KOPT-K1 (cell line): ENCODE data around the gene PRICKLE4.
"Not testable (repeated sequence)": the region's sequence is repeated elsewhere in the genome, so short reads cannot be mapped to it uniquely, and the experiment has no call there.

ENCODE experiments used
- H3K27ac ChIP-seq: fragments of 200-600 bp; sonication (generic); 2 replicates; pipeline ENCODE4 v1.5.1; 2016; ENCODE audit warnings: antibody characterized with exemption, mild to moderate bottlenecking, low read depth, low read length; ENCODE audit not compliant: poor library complexity, severe bottlenecking
- H3K36me3 ChIP-seq: fragments of 200-600 bp; sonication (generic); 2 replicates; pipeline ENCODE4 v1.5.1; 2017; ENCODE audit warnings: antibody characterized with exemption, mild to moderate bottlenecking, low read length, moderate library complexity; ENCODE audit not compliant: insufficient read depth
- H3K9me3 ChIP-seq: fragments of 200-600 bp; sonication (generic); 2 replicates; pipeline ENCODE4 v1.5.1; 2017; ENCODE audit warnings: antibody characterized with exemption, low read length, mild to moderate bottlenecking; ENCODE audit not compliant: insufficient read depth, poor library complexity, severe bottlenecking

The PRICKLE4 gene

DNA sequence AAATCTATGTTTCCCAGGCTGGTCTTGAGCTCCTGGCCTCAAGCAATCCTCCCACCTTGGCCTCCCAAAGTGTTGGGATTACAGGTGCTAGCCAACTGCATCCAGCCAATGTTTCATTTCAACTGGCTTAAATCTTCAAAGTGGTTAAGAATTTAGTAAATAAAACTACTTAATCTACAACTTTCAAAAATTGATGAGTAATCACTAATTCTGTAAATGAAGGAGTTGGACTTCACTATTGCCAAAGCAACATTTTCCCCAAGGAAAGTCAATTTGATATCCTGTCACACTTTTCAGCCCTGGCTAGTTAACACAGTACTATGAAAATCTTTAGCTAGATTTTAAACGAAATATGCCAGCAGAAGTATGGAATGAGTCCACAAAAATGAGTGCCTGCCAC lies 10.7 kb downstream of the PRICKLE4 start:
- H3K36me3 ChIP-seq = peaks cover 70% of the 10 kb centered on the region
- no peaks in the 10 kb centered on the region for H3K9me3 ChIP-seq
- H3K27ac ChIP-seq = no peak overlapping the region

DNA sequence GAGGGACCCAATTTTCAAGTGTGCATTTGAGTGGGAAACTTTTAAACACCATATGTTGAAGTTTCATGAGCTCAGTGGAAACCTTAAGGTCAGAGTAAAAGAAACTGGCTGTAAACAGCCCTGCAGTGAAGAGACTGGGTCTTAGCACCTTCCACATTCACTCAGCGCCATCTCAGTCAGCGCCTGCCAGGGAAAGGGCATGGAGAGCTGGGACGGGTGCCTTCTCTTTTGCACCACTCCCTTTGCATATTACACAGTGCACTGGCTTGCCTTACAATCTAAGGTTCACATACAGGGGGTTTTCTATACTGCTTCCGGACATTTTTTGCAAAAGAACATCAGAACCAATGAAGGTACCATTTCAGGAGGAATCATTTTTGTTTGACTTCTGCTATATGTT lies 11.4 kb downstream of the PRICKLE4 start:
- Histone ChIP-seq H3K36me3 (peaks cover 76% of the 10 kb centered on the region), H3K9me3 (no peaks in the 10 kb centered on the region), H3K27ac (no peak overlapping the region)

DNA sequence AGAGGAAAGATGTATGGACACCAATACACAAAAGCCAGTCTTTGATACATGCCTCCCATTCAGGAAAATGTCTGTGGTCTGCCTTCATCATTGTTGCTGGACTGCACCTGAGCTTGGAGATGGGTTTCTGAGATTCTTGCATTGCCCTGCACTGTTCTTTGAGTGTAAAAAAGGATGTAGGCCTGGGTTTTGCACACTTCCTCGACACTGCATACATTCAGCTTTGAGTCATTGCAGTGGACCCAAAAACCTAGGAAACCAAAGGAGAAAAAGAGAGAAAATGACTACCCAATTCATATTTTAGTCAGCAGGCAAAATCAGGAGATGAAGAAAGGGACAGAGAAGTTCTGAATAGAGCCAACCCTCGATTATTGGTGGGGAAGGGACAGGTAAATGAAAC lies 15.9 kb downstream of the PRICKLE4 start:
- H3K9me3 ChIP-seq = no peaks in the 10 kb centered on the region
- no peak overlapping the region for H3K27ac ChIP-seq
- peaks cover 93% of the 10 kb centered on the region for H3K36me3 ChIP-seq

DNA sequence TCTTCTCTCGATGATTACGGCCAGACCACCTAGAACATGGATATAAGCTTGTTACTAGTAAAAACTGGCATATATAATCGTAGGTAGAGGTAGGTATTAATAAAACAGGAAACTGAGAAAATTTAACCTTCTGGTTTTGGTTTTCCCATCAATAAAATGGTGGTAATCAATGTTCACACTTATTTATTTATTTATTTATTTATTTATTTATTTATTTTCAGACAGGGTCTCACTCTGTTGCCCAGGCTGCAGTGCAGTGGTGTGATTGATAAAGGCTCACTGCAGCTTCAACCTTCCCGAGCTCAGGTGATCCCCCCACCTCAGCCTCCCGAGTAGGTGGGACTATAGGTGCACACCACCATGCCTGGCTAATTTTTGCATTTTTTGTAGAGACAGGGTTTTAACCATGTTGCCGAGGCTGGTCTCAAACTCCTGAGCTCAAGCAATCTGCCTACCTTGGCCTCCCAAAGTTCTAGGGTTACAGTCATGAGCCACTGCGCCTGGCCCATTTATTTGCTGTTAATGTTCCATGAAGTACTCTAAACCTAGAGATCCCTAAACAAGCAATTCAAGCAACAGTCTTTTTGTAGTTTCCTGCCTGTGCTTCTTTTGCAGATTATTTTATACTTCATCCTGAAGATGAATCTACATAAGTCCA lies 18.4 kb downstream of the PRICKLE4 start:
- Histone ChIP-seq H3K27ac (no peak overlapping the region), H3K36me3 (peaks cover 93% of the 10 kb centered on the region), H3K9me3 (no peaks in the 10 kb centered on the region)

DNA sequence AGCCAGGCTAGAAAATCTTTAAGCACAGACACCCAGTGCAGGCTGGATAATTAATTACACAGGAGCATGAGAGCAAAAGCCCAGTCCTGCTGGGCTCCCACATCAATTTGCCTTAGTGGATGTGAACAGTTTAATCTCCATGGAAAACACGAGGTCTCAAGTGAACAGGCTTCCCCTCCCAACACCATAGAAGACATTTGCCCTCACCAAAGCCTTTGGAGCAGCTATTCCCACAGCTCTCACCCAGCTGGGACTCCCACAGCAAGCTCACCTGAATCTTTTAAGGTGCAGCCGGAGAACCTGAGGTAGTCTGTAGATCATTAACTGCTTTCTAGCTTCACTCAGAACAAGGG lies 19.0 kb downstream of the PRICKLE4 start:
- no peak overlapping the region for H3K27ac ChIP-seq
- H3K36me3 ChIP-seq = peaks cover 93% of the 10 kb centered on the region

DNA sequence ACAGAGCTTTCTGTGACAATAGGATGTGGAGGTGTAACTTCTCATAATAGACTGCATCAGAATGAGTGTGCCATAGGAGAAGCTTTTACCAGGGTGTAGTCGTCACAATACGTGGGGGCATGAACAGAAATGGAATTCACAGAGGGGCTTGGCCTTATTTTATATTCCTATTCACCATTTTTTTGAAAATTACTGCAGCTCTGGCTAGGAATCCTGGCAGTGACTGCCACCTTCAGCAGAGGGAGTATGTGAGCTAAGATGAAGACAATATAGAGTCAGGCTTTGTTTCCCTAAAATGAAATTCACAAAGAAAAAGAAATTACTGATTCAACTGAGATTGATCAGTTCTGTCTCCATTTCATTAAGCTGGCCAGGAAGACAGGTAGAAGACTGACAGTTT lies 20.8 kb downstream of the PRICKLE4 start:
- no peak overlapping the region for H3K27ac ChIP-seq
- peaks cover 93% of the 10 kb centered on the region for H3K36me3 ChIP-seq
- H3K9me3 ChIP-seq = no peaks in the 10 kb centered on the region

More for the DNA sequence above, 19.0 kb downstream of the PRICKLE4 start:
- H3K9me3 ChIP-seq = no peaks in the 10 kb centered on the region

DNA sequence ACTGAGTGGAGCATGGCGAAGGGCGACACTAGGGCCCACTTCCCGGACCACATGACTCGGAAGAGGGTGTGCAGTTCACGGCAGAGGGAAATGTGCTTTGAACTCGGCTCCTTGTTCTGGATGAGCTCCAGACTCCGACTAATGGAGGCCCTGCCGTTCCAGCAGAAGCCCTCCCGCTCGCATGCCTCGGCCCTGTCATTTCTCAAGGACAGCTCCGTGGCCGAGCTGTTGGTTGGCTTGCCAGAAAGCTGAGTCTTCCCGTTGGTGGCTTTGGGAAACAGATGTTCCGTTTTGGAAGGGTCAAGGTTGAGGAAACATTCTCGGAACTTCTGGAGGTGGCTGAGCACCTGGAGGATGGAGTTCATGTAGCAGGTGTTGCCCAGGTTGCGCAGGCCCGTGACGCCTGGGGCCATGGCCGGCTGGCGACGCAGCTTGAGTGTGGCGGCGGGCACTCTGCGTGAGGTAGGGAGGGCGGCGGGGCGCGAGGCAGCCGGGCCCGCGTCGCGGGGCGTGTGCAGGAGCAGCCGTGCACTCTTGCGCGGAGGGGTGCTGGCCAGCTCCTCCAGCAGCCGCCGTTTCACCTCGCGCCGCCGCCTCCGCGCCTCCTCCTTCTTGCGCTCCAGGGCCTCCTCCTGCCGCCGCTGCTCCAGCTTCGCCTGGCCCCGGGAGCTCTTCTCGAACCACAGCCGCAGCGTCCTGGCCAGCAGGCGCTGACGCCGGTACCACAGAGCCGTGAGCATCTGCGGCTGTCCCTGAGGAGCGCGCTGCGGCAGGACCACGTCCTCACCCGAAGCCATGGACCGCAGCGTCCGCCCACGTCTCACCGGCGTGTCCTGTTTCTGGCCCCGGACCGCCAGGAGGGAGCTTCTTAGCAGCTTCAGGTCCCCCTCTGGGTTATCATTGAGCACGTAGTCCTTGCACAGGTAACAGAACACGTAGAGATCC lies 25.5 kb downstream of the PRICKLE4 start:
- H3K9me3 ChIP-seq = no peaks in the 10 kb centered on the region
- peaks cover 56% of the 10 kb centered on the region for H3K36me3 ChIP-seq
- no peak overlapping the region for H3K27ac ChIP-seq

DNA sequence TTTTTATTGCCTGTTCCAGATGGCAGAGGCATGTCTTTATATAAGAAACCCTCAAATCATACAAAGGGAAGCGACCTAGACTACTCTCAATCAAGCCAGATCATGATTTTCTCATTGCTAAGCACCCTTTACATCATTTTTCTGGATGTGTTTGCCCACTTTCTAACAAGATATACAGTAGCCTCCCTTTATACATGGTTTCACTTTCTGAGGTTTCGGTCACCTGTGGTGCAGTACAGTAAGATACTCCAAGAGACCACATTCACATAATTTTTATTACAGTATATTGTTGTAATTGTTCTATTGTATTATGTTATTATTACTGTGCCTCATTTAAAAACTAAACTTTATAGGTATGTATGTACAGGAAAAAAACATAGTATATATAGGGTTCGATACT lies 30.5 kb downstream of the PRICKLE4 start:
- peaks cover 17% of the 10 kb centered on the region for H3K36me3 ChIP-seq
- no peaks in the 10 kb centered on the region for H3K9me3 ChIP-seq
- no peak overlapping the region for H3K27ac ChIP-seq

DNA sequence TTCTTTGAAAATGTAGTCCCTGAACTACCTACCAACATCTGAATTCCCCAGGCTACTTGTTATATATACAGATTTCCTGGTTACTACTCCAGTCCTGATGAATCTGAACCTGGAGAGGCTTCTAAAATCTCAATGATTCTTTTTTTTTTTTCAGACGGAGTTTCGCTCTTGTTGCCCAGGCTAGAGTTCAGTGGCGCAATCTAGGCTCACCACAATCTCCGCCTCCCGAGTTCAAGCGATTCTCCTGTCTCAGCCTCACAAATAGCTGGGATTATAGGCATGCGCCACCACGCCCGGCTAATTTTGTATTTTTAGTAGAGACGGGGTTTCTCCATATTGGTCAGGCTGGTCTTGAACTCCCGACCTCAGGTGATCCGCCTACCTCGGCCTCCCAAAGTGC lies 31.4 kb downstream of the PRICKLE4 start:
- not testable (repeated sequence) for H3K9me3 ChIP-seq, H3K27ac ChIP-seq, H3K36me3 ChIP-seq

DNA sequence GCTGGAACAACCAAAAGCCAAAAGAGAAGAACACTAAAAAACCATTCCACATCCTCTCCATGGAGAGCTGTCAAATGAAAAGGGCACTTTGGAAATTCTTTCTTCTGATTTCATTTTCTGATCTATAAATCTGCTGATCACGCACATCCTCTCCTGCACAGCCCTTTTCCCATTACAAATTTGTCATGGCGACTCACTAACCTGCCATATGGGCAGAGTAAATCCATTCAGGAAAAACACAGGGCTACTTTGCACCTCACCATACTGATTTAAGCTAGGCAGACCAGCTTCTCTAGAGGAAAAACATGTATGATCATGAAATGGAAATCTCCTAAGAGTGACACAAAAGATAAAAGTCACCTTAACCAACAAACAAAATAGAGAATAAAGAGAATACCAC lies 32.9 kb downstream of the PRICKLE4 start:
- no peaks in the 10 kb centered on the region for H3K9me3 ChIP-seq
- H3K36me3 ChIP-seq = peaks cover 5% of the 10 kb centered on the region; the same call in 1 of the 2 replicates
- no peak overlapping the region for H3K27ac ChIP-seq

DNA sequence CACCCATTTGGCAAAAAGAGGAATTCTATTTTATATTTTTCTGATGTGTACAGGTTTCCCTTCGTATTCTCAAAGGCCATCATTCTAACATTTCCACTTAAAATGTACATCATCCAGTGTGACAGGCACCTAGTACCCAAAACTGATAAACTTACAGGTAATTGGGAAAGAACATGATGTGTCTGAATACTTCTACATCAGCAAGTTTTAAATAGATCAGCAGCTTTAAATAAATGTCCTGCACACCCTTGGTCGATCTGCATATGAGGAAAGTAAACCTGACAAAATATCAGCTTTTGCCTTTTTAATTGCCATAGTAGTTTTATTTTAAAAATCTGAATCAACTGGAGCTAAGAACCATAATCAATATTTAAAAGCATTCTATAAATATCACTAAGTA lies 33.4 kb downstream of the PRICKLE4 start:
- Histone ChIP-seq H3K36me3 (peaks cover 5% of the 10 kb centered on the region; the same call in 1 of the 2 replicates), H3K27ac (no peak overlapping the region), H3K9me3 (no peaks in the 10 kb centered on the region)

DNA sequence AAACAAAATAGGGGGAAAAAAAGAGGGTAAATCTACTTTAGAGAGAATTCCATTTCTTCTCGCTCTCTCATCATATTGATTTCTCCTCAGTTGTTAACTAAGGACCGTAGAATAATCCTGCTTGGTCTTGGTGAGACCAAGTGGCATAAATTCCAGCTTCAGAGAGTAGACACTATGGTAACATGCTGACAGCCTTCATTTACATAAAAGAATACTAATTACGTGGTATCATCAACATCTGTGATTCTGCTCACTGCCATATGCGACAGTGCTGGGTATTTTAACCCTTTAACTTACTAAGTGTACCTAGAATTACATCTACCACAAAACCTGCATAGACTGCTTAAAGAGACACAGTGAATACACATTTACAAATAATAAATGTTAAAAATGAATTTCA lies 34.0 kb downstream of the PRICKLE4 start:
- Histone ChIP-seq H3K36me3 (peaks cover 5% of the 10 kb centered on the region; the same call in 1 of the 2 replicates), H3K27ac (no peak overlapping the region), H3K9me3 (no peaks in the 10 kb centered on the region)

DNA sequence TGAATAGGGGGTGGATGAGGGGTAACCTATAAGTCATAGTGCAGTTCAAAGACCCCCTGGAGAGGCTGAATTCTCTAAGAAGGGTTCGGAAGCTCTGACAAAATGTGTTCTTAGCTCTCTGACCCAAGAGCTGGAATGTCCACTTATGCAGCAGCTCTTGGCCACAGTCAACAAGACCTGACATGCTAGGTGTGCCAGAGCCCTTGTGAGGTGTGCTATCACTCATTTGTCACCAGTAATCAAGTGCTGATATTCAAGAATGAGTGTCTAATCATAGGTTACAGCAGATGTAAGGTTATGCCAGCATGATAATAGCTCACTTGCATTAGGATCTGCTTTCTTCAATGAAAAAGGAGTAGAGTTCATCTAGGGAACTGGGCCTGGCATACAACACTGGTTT lies 35.0 kb downstream of the PRICKLE4 start:
- H3K36me3 ChIP-seq = peaks cover 5% of the 10 kb centered on the region; the same call in 1 of the 2 replicates
- H3K9me3 ChIP-seq = no peaks in the 10 kb centered on the region
- no peak overlapping the region for H3K27ac ChIP-seq

DNA sequence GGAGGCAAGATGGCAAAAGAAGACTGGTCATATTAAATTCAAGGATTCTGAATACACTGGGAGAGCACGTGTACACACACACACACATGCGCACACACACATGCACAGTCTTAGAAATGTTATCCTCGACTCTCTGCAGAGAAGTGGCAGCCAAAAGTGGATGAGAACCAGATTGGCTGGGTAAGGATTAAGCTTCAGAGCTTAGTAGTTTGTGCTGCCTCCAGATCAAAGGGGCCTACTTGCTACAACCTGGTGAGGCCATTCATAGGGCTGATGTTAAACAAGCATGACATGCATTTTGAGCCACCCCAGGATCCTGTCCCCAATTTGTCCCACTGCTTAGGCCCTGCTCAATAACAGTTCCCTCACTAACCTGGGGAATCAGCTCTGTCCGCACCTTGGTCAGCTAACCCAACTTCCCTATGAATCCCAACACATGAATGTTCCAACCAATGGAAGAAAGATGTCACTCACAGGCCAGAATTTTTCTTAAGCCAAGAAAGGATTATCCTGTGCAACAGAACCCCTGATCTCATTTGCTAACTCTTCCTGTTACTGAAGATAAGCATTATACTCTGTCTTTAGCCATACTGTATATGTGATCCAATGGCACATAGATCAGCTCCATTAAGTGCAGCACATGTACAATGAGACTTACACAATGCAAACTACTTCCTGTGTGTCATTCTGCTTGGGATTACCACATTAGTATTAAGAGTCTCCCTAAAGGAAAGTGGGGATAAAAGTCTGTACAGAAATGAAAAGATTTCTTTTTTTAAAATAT lies 37.9 kb downstream of the PRICKLE4 start:
- peaks cover 23% of the 10 kb centered on the region; the same call in 1 of the 2 replicates for H3K36me3 ChIP-seq
- no peak overlapping the region for H3K27ac ChIP-seq
- no peaks in the 10 kb centered on the region for H3K9me3 ChIP-seq

DNA sequence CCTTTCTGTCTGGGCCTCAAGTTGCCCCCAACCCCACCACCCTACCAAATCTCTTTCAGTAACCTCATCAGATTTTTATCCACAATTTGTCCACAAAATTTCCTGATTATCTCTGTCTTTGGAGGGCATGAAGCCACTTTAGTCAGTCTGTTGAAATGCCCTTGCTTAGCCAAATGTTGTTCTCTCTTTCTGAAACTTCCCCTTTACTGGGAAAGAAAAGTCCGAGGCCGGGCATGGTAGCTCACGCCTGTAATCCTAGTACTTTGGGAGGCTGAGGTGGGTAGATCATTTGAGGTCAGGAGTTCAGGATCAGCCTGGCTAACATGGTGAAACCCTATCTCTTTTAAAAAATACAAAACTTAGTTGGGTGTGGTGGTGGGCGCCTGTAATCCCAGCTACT lies 40.7 kb downstream of the PRICKLE4 start:
- H3K36me3 ChIP-seq = peaks cover 18% of the 10 kb centered on the region; the same call in 1 of the 2 replicates
- no peak overlapping the region for H3K27ac ChIP-seq
- H3K9me3 ChIP-seq = no peaks in the 10 kb centered on the region
